CD14-positive monocyte (primary cell): Measurements from ENCODE around the gene CKM. TPM values are rescaled to one million over a fixed set of nuclear protein-coding genes. Genes with fewer than 3 reads are reported as not detected.
A peak's percentile ranks its signal among the peaks of the same experiment; 100 is the strongest.

Source experiments
- DNase-seq, 3 donors: peaks; one replicate each; pipeline ENCODE4 v3.0.0-alpha.2; 2011 to 2022
- H2AFZ ChIP-seq: 2 replicates; pipeline ENCODE4 v1.6.0; 2012; ENCODE audit warnings: mild to moderate bottlenecking, low read depth, low read length, inconsistent platforms; ENCODE audit not compliant: insufficient read depth, poor library complexity, severe bottlenecking
- H3K27ac ChIP-seq, 2 donors: 1 replicate in 1 of 2; 2 replicates in 1 of 2; pipeline ENCODE4 v1.5.1; 2012 to 2013; ENCODE audit warnings: low read length in 2 of 2, control low read depth in 1 of 2, inconsistent platforms in 1 of 2, low read depth in 1 of 2, mild to moderate bottlenecking in 1 of 2
- H3K27me3 ChIP-seq, 2 donors: one replicate each; pipeline versions ENCODE4 v1.6.0 to v1.6.1; 2011 to 2013; ENCODE audit warnings: low read length in 2 of 2; ENCODE audit not compliant: control insufficient read depth in 2 of 2, insufficient read depth in 2 of 2
- H3K36me3 ChIP-seq, 2 donors: replicated peaks in 1 of 2; 1 replicate in 1 of 2; 2 replicates in 1 of 2; pipeline versions ENCODE4 v1.5.1 to v1.6.1; 2012 to 2013; ENCODE audit warnings: low read length in 2 of 2, control low read depth in 1 of 2, inconsistent platforms in 1 of 2, mild to moderate bottlenecking in 1 of 2; ENCODE audit not compliant: insufficient read depth in 2 of 2, control insufficient read depth in 1 of 2
- H3K4me1 ChIP-seq, 2 donors: 1 replicate in 1 of 2; 2 replicates in 1 of 2; pipeline versions ENCODE4 v1.5.1 to v1.6.1; 2012 to 2013; ENCODE audit warnings: low read length in 2 of 2, control low read depth in 1 of 2, inconsistent platforms in 1 of 2, mild to moderate bottlenecking in 1 of 2, moderate library complexity in 1 of 2; ENCODE audit not compliant: insufficient read depth in 2 of 2, control insufficient read depth in 1 of 2
- H3K4me2 ChIP-seq: replicated peaks from 2 replicates; pipeline ENCODE3; 2012; ENCODE audit warnings: low read length, moderate library complexity, mild to moderate bottlenecking; ENCODE audit not compliant: poor library complexity, severe bottlenecking; ENCODE audit errors: extremely low read depth
- H3K4me3 ChIP-seq, 3 experiments: fragments of 200-600 bp in 1 of 3; sonication (generic) in 1 of 3; replicated peaks in 1 of 3; 1 replicate in 2 of 3; 2 replicates in 1 of 3; pipeline ENCODE4 v1.5.1; 2011 to 2013; ENCODE audit warnings: low read length in 3 of 3, mild to moderate bottlenecking in 3 of 3, control low read depth in 2 of 3, low read depth in 2 of 3, inconsistent platforms in 1 of 3, moderate library complexity in 1 of 3
- H3K79me2 ChIP-seq: 2 replicates; pipeline ENCODE4 v1.6.0; 2012; ENCODE audit warnings: mild to moderate bottlenecking, control low read depth, inconsistent platforms, low read length, moderate library complexity; ENCODE audit not compliant: insufficient read depth
- H3K9ac ChIP-seq: 2 replicates; pipeline ENCODE4 v1.6.0; 2017; ENCODE audit warnings: low read length, mild to moderate bottlenecking; ENCODE audit not compliant: insufficient read depth, poor library complexity, severe bottlenecking
- H3K9me3 ChIP-seq, 2 donors: replicated peaks in 1 of 2; 1 replicate in 1 of 2; 2 replicates in 1 of 2; pipeline versions ENCODE4 v1.5.1 to v1.6.1; 2012 to 2013; ENCODE audit warnings: low read length in 2 of 2, control low read depth in 1 of 2; ENCODE audit not compliant: control insufficient read depth in 1 of 2, insufficient read depth in 1 of 2
- H4K20me1 ChIP-seq: 2 replicates; pipeline ENCODE4 v1.6.0; 2012; ENCODE audit warnings: mild to moderate bottlenecking, low read length, control low read depth, moderate library complexity; ENCODE audit not compliant: insufficient read depth
- H3K27ac Mint-ChIP-seq, 7 donors: one replicate each; pipeline ENCODE4 v1.8.0; 2020; ENCODE audit warnings: mild to moderate bottlenecking in 7 of 7, mixed read lengths in 7 of 7, moderate library complexity in 6 of 7, inconsistent platforms in 2 of 7
- H3K27me3 Mint-ChIP-seq, 3 donors: one replicate each; pipeline ENCODE4 v1.8.0; 2021 to 2022; ENCODE audit warnings: low read depth in 3 of 3, mild to moderate bottlenecking in 3 of 3, mixed read lengths in 3 of 3, moderate library complexity in 3 of 3, inconsistent platforms in 1 of 3
- H3K36me3 Mint-ChIP-seq, 2 donors: one replicate each; pipeline ENCODE4 v1.8.0; 2020; ENCODE audit warnings: mixed read lengths in 2 of 2, inconsistent platforms in 1 of 2, mild to moderate bottlenecking in 1 of 2
- H3K4me1 Mint-ChIP-seq: one replicate; pipeline ENCODE4 v1.8.0; 2020; ENCODE audit warnings: mild to moderate bottlenecking, mixed read lengths
- H3K4me3 Mint-ChIP-seq, 2 donors: one replicate each; pipeline ENCODE4 v1.8.0; 2020; ENCODE audit warnings: mild to moderate bottlenecking in 2 of 2, mixed read lengths in 2 of 2, moderate library complexity in 1 of 2
- H3K9me3 Mint-ChIP-seq, 7 donors: one replicate each; pipeline ENCODE4 v1.8.0; 2020 to 2022; ENCODE audit warnings: mixed read lengths in 7 of 7, mild to moderate bottlenecking in 6 of 7, moderate library complexity in 6 of 7, inconsistent platforms in 2 of 7
- WGBS: methylation state at CpG from one replicate; pipeline ENCODE4 v1.1.5; 2013; ENCODE audit warnings: missing lambda C conversion rate; ENCODE audit not compliant: insufficient coverage; 5-methylcytosine and 5-hydroxymethylcytosine counted together
- intact Hi-C, 2 donors: fragments of 100-400 bp; cut with micrococcal nuclease; formaldehyde crosslinking; loops; one replicate each; pipeline versions ENCODE4 v1.15.0 to v1.15.1; 2023
- polyA plus RNA-seq, 3 donors: library from polyadenylated mRNA; depleted of rRNA in 1 of 3; unstranded in 2 of 3; stranded (reverse) in 1 of 3; fragments of 300-500 nt in 2 of 3; fragments of >200 nt in 1 of 3; fragmentation: Illumina TruSeq in 2 of 3; gene quantifications; 1 replicate in 2 of 3; 2 replicates in 1 of 3; pipeline ENCODE4 v1.2.3, GENCODE V29; 2012 to 2021
- TF ChIP-seq, protein P1 (sequence below): fragments of 200-600 bp; IDR thresholded peaks from one replicate; pipeline ENCODE4 v1.8.0; 2022; ENCODE audit warnings: antibody characterized with exemption, mild to moderate bottlenecking

The CKM gene
- polyA plus RNA-seq, 3 donors: 0.17 to 0.50 (median 0.24) TPM

DNA sequence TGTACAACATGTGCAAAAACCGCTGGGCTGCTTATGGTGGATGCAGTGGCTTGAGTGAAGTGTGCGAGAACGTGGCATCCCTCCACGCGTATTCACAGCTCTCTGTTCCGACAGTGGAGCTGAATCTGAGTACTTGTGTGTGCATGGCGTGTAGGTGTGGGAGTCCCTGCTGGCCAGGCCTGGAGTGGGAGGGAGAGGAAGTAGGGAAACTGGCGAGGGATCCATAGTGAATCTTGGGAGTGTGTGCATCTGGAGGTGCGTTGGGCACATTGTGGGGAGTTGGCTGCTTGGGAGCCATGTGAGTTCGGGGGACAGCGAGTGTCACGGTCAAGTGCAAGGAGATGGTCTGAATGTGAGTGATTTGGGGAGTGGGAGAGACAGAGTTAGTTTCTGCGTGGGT, 20.2 kb upstream of the CKM start:
- H2AFZ ChIP-seq: no peak overlapping the region
- peaks cover 4 to 43% of the 10 kb centered on the region in 2 donors for H3K27me3 ChIP-seq
- H3K9ac ChIP-seq: no peak overlapping the region
- Mint-ChIP-seq H3K4me3 (no peak overlapping the region), H3K27me3 (peaks cover 19 to 37% (median 35%) of the 10 kb centered on the region in 3 donors), H3K36me3 (peaks cover 0 to 3% of the 10 kb centered on the region in 2 donors), H3K4me1 (peaks cover 4% of the 10 kb centered on the region), H3K27ac (no peak overlapping the region), H3K9me3 (peaks cover 0 to 4% (median 0%) of the 10 kb centered on the region in 7 donors)
- H4K20me1 ChIP-seq: no peaks in the 10 kb centered on the region
- no peak overlapping the region for H3K27ac ChIP-seq
- peaks cover 4 to 11% of the 10 kb centered on the region in 2 donors for H3K4me1 ChIP-seq
- H3K79me2 ChIP-seq: no peaks in the 10 kb centered on the region
- H3K4me2 ChIP-seq: no peak overlapping the region
- TF ChIP-seq, protein P1, sequence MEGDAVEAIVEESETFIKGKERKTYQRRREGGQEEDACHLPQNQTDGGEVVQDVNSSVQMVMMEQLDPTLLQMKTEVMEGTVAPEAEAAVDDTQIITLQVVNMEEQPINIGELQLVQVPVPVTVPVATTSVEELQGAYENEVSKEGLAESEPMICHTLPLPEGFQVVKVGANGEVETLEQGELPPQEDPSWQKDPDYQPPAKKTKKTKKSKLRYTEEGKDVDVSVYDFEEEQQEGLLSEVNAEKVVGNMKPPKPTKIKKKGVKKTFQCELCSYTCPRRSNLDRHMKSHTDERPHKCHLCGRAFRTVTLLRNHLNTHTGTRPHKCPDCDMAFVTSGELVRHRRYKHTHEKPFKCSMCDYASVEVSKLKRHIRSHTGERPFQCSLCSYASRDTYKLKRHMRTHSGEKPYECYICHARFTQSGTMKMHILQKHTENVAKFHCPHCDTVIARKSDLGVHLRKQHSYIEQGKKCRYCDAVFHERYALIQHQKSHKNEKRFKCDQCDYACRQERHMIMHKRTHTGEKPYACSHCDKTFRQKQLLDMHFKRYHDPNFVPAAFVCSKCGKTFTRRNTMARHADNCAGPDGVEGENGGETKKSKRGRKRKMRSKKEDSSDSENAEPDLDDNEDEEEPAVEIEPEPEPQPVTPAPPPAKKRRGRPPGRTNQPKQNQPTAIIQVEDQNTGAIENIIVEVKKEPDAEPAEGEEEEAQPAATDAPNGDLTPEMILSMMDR: no peak
- DNase-seq: no peak
- intact Hi-C loops: loop anchor here in 1 of 2 donors (10.0 kb wide), 1 partner anchor 198 kb away; no protein-coding TSS in a partner anchor
- H3K4me3 ChIP-seq: no peak overlapping the region
- 71% methylated on average over 8 of the region's 13 CpGs for WGBS
- no peaks in the 10 kb centered on the region for H3K9me3 ChIP-seq
- H3K36me3 ChIP-seq: no peaks in the 10 kb centered on the region

DNA sequence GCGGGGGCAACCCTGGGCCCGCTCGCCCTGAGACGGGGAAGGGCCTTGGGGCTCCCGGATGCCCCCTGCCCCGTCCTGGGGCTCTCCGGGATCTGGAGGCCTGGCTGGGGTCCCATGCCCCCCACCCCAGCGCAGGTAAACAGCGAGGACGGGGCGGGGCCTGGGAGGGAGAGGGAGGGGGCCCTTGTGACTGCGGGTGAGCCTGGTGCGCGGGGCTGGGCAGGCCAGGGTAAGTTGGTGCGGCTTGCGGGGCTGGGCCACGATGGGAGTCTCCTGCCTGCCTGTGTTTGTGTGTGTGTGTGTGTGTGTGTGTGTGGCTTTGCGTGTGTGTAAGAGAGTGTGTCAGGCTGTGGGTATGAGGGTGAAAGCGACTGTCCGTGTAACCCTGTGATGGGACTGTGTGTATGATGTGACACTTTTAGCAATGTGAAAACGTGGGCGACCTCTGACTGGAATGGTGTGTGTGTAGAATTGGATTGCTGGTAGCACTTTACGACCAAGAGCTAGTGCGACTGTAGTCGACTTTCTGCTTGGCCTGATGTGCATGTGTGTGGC, 18.3 kb upstream of the CKM start:
- no peak overlapping the region for H3K27ac ChIP-seq
- peaks cover 18 to 28% (median 19%) of the 10 kb centered on the region in 3 donors for H3K27me3 Mint-ChIP-seq

More for the DNA sequence above, 18.3 kb upstream of the CKM start:
- no peaks in the 10 kb centered on the region for H3K36me3 ChIP-seq
- no peaks in the 10 kb centered on the region for H3K79me2 ChIP-seq
- TF ChIP-seq, protein P1: no peak
- H3K4me3 ChIP-seq: no peak overlapping the region
- intact Hi-C loops: loop anchor here in 1 of 2 donors (10.0 kb wide), 1 partner anchor 196 kb away; no protein-coding TSS in a partner anchor
- Mint-ChIP-seq H3K27ac (no peak overlapping the region), H3K4me1 (peaks cover 4% of the 10 kb centered on the region), H3K4me3 (no peak overlapping the region), H3K36me3 (peaks cover 0 to 3% of the 10 kb centered on the region in 2 donors), H3K9me3 (peaks cover 0 to 4% (median 0%) of the 10 kb centered on the region in 7 donors)
- no peaks in the 10 kb centered on the region for H4K20me1 ChIP-seq
- H3K9me3 ChIP-seq: no peaks in the 10 kb centered on the region
- peak overlapping the region; percentile 41 for H3K4me2 ChIP-seq
- peaks cover 4 to 34% of the 10 kb centered on the region in 2 donors for H3K27me3 ChIP-seq
- no peak for DNase-seq
- H2AFZ ChIP-seq: no peak overlapping the region
- 16% methylated on average over 23 of the region's 25 CpGs for WGBS
- H3K9ac ChIP-seq: peak overlapping the region; percentile 27
- peaks cover 4 to 11% of the 10 kb centered on the region in 2 donors for H3K4me1 ChIP-seq
